ENCODE measurements around the gene IWS1.

DNA sequence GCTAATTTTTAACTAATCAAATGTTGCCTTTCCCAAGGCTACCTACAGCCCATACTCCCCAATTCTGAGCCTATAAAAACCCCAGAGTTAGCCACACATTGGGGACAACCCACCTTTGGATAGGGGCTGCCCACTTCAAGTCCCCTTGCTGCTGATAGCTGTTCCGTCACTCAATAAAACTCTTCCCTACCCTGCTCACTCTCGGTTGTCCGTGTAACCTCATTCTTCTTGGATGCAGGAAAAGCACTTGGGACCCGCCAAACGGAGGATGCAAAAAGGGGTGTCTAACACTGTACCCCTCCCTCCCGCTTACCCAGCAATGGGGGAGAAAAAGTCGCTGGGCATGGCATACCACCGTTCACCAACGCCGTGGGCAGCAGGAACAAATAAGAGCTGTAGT lies 12.2 kb downstream of the IWS1 start:
- no peak for TF ChIP-seq POLR2AphosphoS5 (IDR thresholded peaks at IDR 0.05; ENCODE audit: low read depth, low read length)
- TF ChIP-seq, protein P1, sequence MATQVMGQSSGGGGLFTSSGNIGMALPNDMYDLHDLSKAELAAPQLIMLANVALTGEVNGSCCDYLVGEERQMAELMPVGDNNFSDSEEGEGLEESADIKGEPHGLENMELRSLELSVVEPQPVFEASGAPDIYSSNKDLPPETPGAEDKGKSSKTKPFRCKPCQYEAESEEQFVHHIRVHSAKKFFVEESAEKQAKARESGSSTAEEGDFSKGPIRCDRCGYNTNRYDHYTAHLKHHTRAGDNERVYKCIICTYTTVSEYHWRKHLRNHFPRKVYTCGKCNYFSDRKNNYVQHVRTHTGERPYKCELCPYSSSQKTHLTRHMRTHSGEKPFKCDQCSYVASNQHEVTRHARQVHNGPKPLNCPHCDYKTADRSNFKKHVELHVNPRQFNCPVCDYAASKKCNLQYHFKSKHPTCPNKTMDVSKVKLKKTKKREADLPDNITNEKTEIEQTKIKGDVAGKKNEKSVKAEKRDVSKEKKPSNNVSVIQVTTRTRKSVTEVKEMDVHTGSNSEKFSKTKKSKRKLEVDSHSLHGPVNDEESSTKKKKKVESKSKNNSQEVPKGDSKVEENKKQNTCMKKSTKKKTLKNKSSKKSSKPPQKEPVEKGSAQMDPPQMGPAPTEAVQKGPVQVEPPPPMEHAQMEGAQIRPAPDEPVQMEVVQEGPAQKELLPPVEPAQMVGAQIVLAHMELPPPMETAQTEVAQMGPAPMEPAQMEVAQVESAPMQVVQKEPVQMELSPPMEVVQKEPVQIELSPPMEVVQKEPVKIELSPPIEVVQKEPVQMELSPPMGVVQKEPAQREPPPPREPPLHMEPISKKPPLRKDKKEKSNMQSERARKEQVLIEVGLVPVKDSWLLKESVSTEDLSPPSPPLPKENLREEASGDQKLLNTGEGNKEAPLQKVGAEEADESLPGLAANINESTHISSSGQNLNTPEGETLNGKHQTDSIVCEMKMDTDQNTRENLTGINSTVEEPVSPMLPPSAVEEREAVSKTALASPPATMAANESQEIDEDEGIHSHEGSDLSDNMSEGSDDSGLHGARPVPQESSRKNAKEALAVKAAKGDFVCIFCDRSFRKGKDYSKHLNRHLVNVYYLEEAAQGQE (IDR thresholded peaks at IDR 0.05; ENCODE audit: insufficient read depth in 1 of 2, low read depth in 2 of 2, low read length in 2 of 2), result no peak
- no peak for TF ChIP-seq SIN3A (IDR thresholded peaks at IDR 0.05; ENCODE audit: borderline replicate concordance, insufficient read depth, low read length)
- TF ChIP-seq TAF1 (IDR thresholded peaks at IDR 0.05; ENCODE audit: borderline replicate concordance, insufficient read depth, low read length), result no peak

Data from PFSK-1 (cell line).